H1 (cell line): Measurements from ENCODE around the gene LAMTOR5. TPM values are rescaled to one million over a fixed set of nuclear protein-coding genes. Genes with fewer than 3 reads are reported as not detected.

Experiments
- CTCF ChIA-PET: fragments of 300-600 bp; sonication (Branson Sonifier 250); formaldehyde crosslinking; loops from one replicate; lab custom pipeline; 2021; ENCODE audit not compliant: partially characterized antibody; lab: Charles Lee
- POLR2A ChIA-PET: fragments of 300-600 bp; sonication (Branson Sonifier 250); formaldehyde crosslinking; loops from one replicate; lab custom pipeline; 2021; ENCODE audit warnings: inconsistent platforms; ENCODE audit not compliant: partially characterized antibody; lab: Charles Lee
- DNase-seq, 2 experiments: peaks; one replicate each; pipeline versions ENCODE4 v3.0.0 to v3.0.0-alpha.2; 2010 to 2022; ENCODE audit warnings: low spot score in 2 of 2, low read depth in 1 of 2, mixed read lengths in 1 of 2
- FAIRE-seq: peaks from 2 replicates; lab custom pipeline; 2011; peaks lifted over from hg19 to GRCh38; lab: Jason Lieb, UNC
- H2AFZ ChIP-seq: 2 replicates; pipeline ENCODE4 v1.8.1; 2012; ENCODE audit warnings: low read length, inconsistent platforms
- H2AK5ac ChIP-seq: 2 replicates; pipeline ENCODE4 v1.6.1; 2013; ENCODE audit warnings: low read depth, low read length
- H2BK120ac ChIP-seq: replicated peaks from 2 replicates; pipeline ENCODE3; 2013; ENCODE audit warnings: low read depth, low read length, inconsistent platforms
- H2BK12ac ChIP-seq: 2 replicates; pipeline ENCODE4 v1.6.1; 2013; ENCODE audit warnings: low read depth, low read length
- H2BK15ac ChIP-seq: 2 replicates; pipeline ENCODE4 v1.6.1; 2013; ENCODE audit warnings: low read length
- H2BK20ac ChIP-seq: 2 replicates; pipeline ENCODE4 v1.6.1; 2013; ENCODE audit warnings: low read length
- H2BK5ac ChIP-seq: 2 replicates; pipeline ENCODE4 v1.6.1; 2013; ENCODE audit warnings: low read depth, low read length
- H3K14ac ChIP-seq: 2 replicates; pipeline ENCODE4 v1.6.1; 2013; ENCODE audit warnings: inconsistent platforms; ENCODE audit not compliant: insufficient read length
- H3K18ac ChIP-seq: 2 replicates; pipeline ENCODE4 v1.6.1; 2013; ENCODE audit warnings: low read length; ENCODE audit errors: extremely low read depth
- H3K23ac ChIP-seq: 2 replicates; pipeline ENCODE4 v1.6.1; 2013; ENCODE audit warnings: inconsistent platforms; ENCODE audit not compliant: insufficient read length
- H3K23me2 ChIP-seq: 2 replicates; pipeline ENCODE4 v1.6.1; 2013; ENCODE audit warnings: low read depth, low read length
- H3K27ac ChIP-seq: 2 replicates; pipeline ENCODE4 v1.6.1; 2011; ENCODE audit warnings: low read depth, low read length, inconsistent platforms
- H3K27me3 ChIP-seq, 4 experiments: replicated peaks in 1 of 4; 1 replicate in 1 of 4; 2 replicates in 3 of 4; pipeline versions ENCODE4 v1.6.1 to v1.8.1; 2011 to 2013; ENCODE audit warnings: low read length in 3 of 4, mild to moderate bottlenecking in 3 of 4, inconsistent platforms in 2 of 4, mixed read lengths in 2 of 4, moderate library complexity in 1 of 4; ENCODE audit not compliant: control insufficient read depth in 3 of 4, insufficient read depth in 3 of 4; ENCODE audit errors: extremely low read depth in 1 of 4
- H3K36me3 ChIP-seq, 4 experiments: 2 replicates each; pipeline versions ENCODE4 v1.6.1 to v1.8.1; 2011 to 2013; ENCODE audit warnings: mild to moderate bottlenecking in 4 of 4, low read length in 3 of 4, moderate library complexity in 2 of 4, control low read depth in 1 of 4, inconsistent platforms in 1 of 4; ENCODE audit not compliant: insufficient read depth in 4 of 4, control insufficient read depth in 2 of 4
- H3K4ac ChIP-seq: replicated peaks from 2 replicates; pipeline ENCODE3; 2013; ENCODE audit warnings: low read length, low read depth, mixed read lengths, inconsistent platforms; ENCODE audit not compliant: insufficient read length
- H3K4me1 ChIP-seq, 4 experiments: replicated peaks in 1 of 4; 1 replicate in 1 of 4; 2 replicates in 3 of 4; pipeline versions ENCODE4 v1.6.1 to v1.8.1; 2011 to 2013; ENCODE audit warnings: low read length in 3 of 4, inconsistent platforms in 2 of 4, mixed read lengths in 1 of 4; ENCODE audit not compliant: insufficient read depth in 4 of 4, control insufficient read depth in 3 of 4
- H3K4me2 ChIP-seq, 2 experiments: 2 replicates each; pipeline versions ENCODE4 v1.6.1 to v1.8.1; 2011 to 2013; ENCODE audit warnings: low read depth in 2 of 2, low read length in 2 of 2, control low read depth in 1 of 2, inconsistent platforms in 1 of 2, mild to moderate bottlenecking in 1 of 2; ENCODE audit not compliant: insufficient read depth in 1 of 2
- H3K4me3 ChIP-seq, 4 experiments: fragments of 200-600, 300-600 bp in 1 of 4; sonication (generic), shearing (Covaris generic), sonication (Bioruptor Twin) in 1 of 4; 2 replicates each; pipeline versions ENCODE4 v1.5.1 to v1.8.1; 2011 to 2016; ENCODE audit warnings: low read length in 4 of 4, low read depth in 3 of 4, control low read depth in 2 of 4, inconsistent platforms in 2 of 4, mild to moderate bottlenecking in 2 of 4, mixed read lengths in 1 of 4, moderate library complexity in 1 of 4; ENCODE audit not compliant: insufficient read depth in 2 of 4; ENCODE audit errors: extremely low read depth in 1 of 4
- H3K56ac ChIP-seq: replicated peaks from 2 replicates; pipeline ENCODE3; 2013; ENCODE audit warnings: low read depth, mild to moderate bottlenecking, mixed read lengths, low read length, inconsistent platforms; ENCODE audit not compliant: insufficient read length
- H3K79me1 ChIP-seq: 2 replicates; pipeline ENCODE4 v1.6.1; 2013; ENCODE audit warnings: low read depth, low read length, control low read depth
- H3K79me2 ChIP-seq, 2 experiments: 2 replicates each; pipeline versions ENCODE4 v1.6.1 to v1.8.1; 2012 to 2013; ENCODE audit warnings: low read length in 2 of 2, mild to moderate bottlenecking in 2 of 2, inconsistent platforms in 1 of 2; ENCODE audit not compliant: insufficient read depth in 2 of 2, control insufficient read depth in 1 of 2
- H3K9ac ChIP-seq, 4 experiments: replicated peaks in 1 of 4; 1 replicate in 1 of 4; 2 replicates in 3 of 4; pipeline versions ENCODE4 v1.6.1 to v1.8.1; 2011 to 2013; ENCODE audit warnings: low read depth in 3 of 4, low read length in 3 of 4, control low read depth in 2 of 4, mild to moderate bottlenecking in 2 of 4, moderate library complexity in 2 of 4, inconsistent platforms in 1 of 4; ENCODE audit errors: extremely low read depth in 1 of 4
- H3K9me3 ChIP-seq, 2 experiments: 2 replicates each; pipeline versions ENCODE4 v1.6.1 to v1.8.1; 2012 to 2013; ENCODE audit warnings: mild to moderate bottlenecking in 2 of 2, moderate library complexity in 2 of 2, control low read depth in 1 of 2, inconsistent platforms in 1 of 2, low read depth in 1 of 2, low read length in 1 of 2, mixed read lengths in 1 of 2; ENCODE audit not compliant: insufficient read depth in 2 of 2
- H4K20me1 ChIP-seq, 2 experiments: replicated peaks in 1 of 2; 2 replicates each; pipeline versions ENCODE3 to v1.8.1; 2011 to 2013; ENCODE audit warnings: inconsistent platforms in 2 of 2, low read length in 2 of 2, mild to moderate bottlenecking in 1 of 2; ENCODE audit not compliant: insufficient read depth in 2 of 2, control insufficient read depth in 1 of 2
- H4K5ac ChIP-seq: 2 replicates; pipeline ENCODE4 v1.6.1; 2013; ENCODE audit warnings: low read length, low read depth, mixed read lengths, inconsistent platforms; ENCODE audit not compliant: insufficient read length
- H4K8ac ChIP-seq: 2 replicates; pipeline ENCODE4 v1.8.0; 2013; ENCODE audit warnings: mild to moderate bottlenecking, moderate library complexity, low read length, inconsistent platforms; ENCODE audit not compliant: insufficient read depth; ENCODE audit errors: extremely low read depth
- H4K91ac ChIP-seq: replicated peaks from 2 replicates; pipeline ENCODE3; 2013; ENCODE audit warnings: low read length, mixed read lengths, inconsistent platforms; ENCODE audit not compliant: insufficient read length
- CEBPB ChIP-seq: IDR thresholded peaks from 2 replicates; pipeline ENCODE4 v1.6.1; 2012; ENCODE audit warnings: low read depth, low read length
- CHD2 ChIP-seq: IDR thresholded peaks from 2 replicates; pipeline ENCODE4 v1.6.1; 2012; ENCODE audit warnings: low read length, improper control_type of control experiment
- GTF2F1 ChIP-seq: IDR thresholded peaks from 2 replicates; pipeline ENCODE4 v1.6.1; 2012; ENCODE audit warnings: low read depth, low read length, improper control_type of control experiment, borderline replicate concordance
- HDAC2 ChIP-seq, 2 experiments: fragments of 300-600 bp in 1 of 2; sonication (generic) in 1 of 2; IDR thresholded peaks; 2 replicates each; pipeline ENCODE4 v1.6.1; 2011 to 2012; ENCODE audit warnings: low read depth in 2 of 2, low read length in 2 of 2, mild to moderate bottlenecking in 2 of 2, moderate library complexity in 2 of 2, borderline replicate concordance in 1 of 2, inconsistent platforms in 1 of 2
- JUN ChIP-seq: IDR thresholded peaks from 2 replicates; pipeline ENCODE4 v1.6.1; 2011; ENCODE audit warnings: low read depth, mild to moderate bottlenecking, improper control_type of control experiment, low read length
- KDM5A ChIP-seq: fragments of 200-600 bp; IDR thresholded peaks from 2 replicates; pipeline ENCODE4 v1.7.1; 2012; ENCODE audit warnings: mild to moderate bottlenecking, low read length, inconsistent platforms, mixed read lengths
- MAX ChIP-seq: IDR thresholded peaks from 2 replicates; pipeline ENCODE4 v1.6.1; 2012; ENCODE audit warnings: inconsistent platforms
- RBBP5 ChIP-seq: IDR thresholded peaks from 2 replicates; pipeline ENCODE4 v1.7.1; 2012; ENCODE audit warnings: low read depth, mild to moderate bottlenecking, inconsistent platforms, low read length, moderate library complexity, borderline replicate concordance
- RNF2 ChIP-seq: fragments of 200-900, 300-1000 bp; sonication (generic); IDR thresholded peaks from 2 replicates; pipeline ENCODE4 v1.7.1; 2016; ENCODE audit warnings: borderline replicate concordance, low read depth, mild to moderate bottlenecking, antibody characterized with exemption, low read length; ENCODE audit not compliant: poor library complexity, severe bottlenecking; ENCODE audit errors: missing control alignments
- SP1 ChIP-seq: IDR thresholded peaks from 2 replicates; pipeline ENCODE4 v1.6.1; 2011; ENCODE audit warnings: low read depth, low read length
- USF2 ChIP-seq: IDR thresholded peaks from 2 replicates; pipeline ENCODE4 v1.6.1; 2011; ENCODE audit warnings: low read length, improper control_type of control experiment
- YY1 ChIP-seq: IDR thresholded peaks from 2 replicates; pipeline ENCODE4 v1.6.1; 2011; ENCODE audit warnings: low read depth, mild to moderate bottlenecking, low read length
- WGBS, 2 experiments: shearing (Covaris generic) in 1 of 2; methylation state at CpG; one replicate each; pipeline versions ENCODE4 v1.1.6 to v1.1.7; 2013 to 2015; ENCODE audit warnings: low lambda C conversion rate in 2 of 2, mixed read lengths in 2 of 2, inconsistent platforms in 1 of 2, low coverage in 1 of 2, missing lambda C conversion rate in 1 of 2; ENCODE audit not compliant: insufficient replicate concordance in 2 of 2, insufficient coverage in 1 of 2, insufficient read length in 1 of 2; ENCODE audit errors: extremely low coverage in 1 of 2, missing lambda C conversion rate in 1 of 2; 5-methylcytosine and 5-hydroxymethylcytosine counted together
- polyA plus RNA-seq, 7 experiments: library from polyadenylated mRNA; depleted of rRNA in 3 of 7; stranded (reverse) in 5 of 7; unstranded in 2 of 7; fragments of >200 nt in 5 of 7; fragments of 200-250 nt in 2 of 7; gene quantifications; 1 replicate in 5 of 7; 2 replicates in 1 of 7; 4 replicates in 1 of 7; pipeline versions ENCODE4 v1.2.1 to v1.2.3, GENCODE V29; 2011 to 2013; ENCODE audit warnings: missing spikeins in 2 of 7, mixed read lengths in 2 of 7
- total RNA-seq: library from RNA; stranded (reverse); fragmentation: NEBNext Ultra II Directional; extraction: Animal tissue kit (Norgen Biotek cat#: 25700); gene quantifications from 2 replicates; pipeline ENCODE4 v1.2.1, GENCODE V29; 2021

The LAMTOR5 gene
- total and polyA plus RNA-seq, 2 of the 8 experiments (the other 6 are each of a cell fraction or from before 2014, with no cell fraction given), result 84.4 to 297 TPM

- Histone ChIP-seq H3K4me3 (no peak overlapping the region), H2BK120ac (no peak overlapping the region), H2AK5ac (no peak overlapping the region), H3K4ac (no peak overlapping the region), H2BK12ac (no peak overlapping the region), H4K91ac (no peak overlapping the region), H3K79me2 (peaks cover 0 to 81% of the 10 kb centered on the region in 2 experiments; a peak in 2 of 4 replicates), H4K5ac (no peak overlapping the region), H4K8ac (no peak overlapping the region), H3K56ac (no peak overlapping the region), H3K9ac (no peak overlapping the region), H2BK5ac (no peak overlapping the region), H3K9me3 (no peaks in the 10 kb centered on the region), H3K79me1 (peaks cover 5% of the 10 kb centered on the region; the same call in 1 of the 2 replicates), H2BK20ac (no peak overlapping the region), H3K27me3 (no peaks in the 10 kb centered on the region), H3K4me2 (no peak overlapping the region), H3K23me2 (no peaks in the 10 kb centered on the region), H3K36me3 (peaks cover 0 to 36% (median 8%) of the 10 kb centered on the region in 4 experiments; a peak in 5 of 8 replicates), H4K20me1 (peaks cover 4 to 5% of the 10 kb centered on the region in 2 experiments), H3K14ac (no peak overlapping the region), H3K23ac (no peak overlapping the region), H3K18ac (no peak overlapping the region), H3K27ac (no peak overlapping the region), H3K4me1 (no peaks in the 10 kb centered on the region), H2BK15ac (no peak overlapping the region), H2AFZ (no peak overlapping the region)
- CTCF ChIA-PET, result interaction anchor here (1.1 to 1.4 kb wide), 3 partner anchors 17 to 140 kb away, joined by 3 to 4 read pairs (median 4); partner anchors contain the start of gene RBM15
- FAIRE-seq (no peak), DNase-seq (no peak)
- POLR2A ChIA-PET, result interaction anchor here (4.3 kb wide), 1 partner anchor 18 kb away, joined by 25 read pairs; the partner anchor contains the start of gene RBM15
- WGBS, 2 experiments, result 91% methylated on average over 2 of the region's 2 CpGs; no CpG with 5 or more reads in 1 of the 2 experiments
- TF ChIP-seq YY1 (no peak), USF2 (no peak), KDM5A (no peak), GTF2F1 (no peak), HDAC2 (IDR thresholded peaks at IDR 0.05; ENCODE audit: borderline replicate concordance in 1 of 2, low read depth in 2 of 2, low read length in 2 of 2) (no peak), SP1 (no peak), JUN (no peak), RBBP5 (no peak), RNF2 (no peak), MAX (no peak), CHD2 (no peak), CEBPB (no peak)
Observed at GRCh38 chr1:110356379-110356778, 51.1 kb downstream of the LAMTOR5 start.
